Neural progenitor cell (in vitro differentiated cells): ENCODE data around the gene C7orf25. TPM values are rescaled to one million over a fixed set of nuclear protein-coding genes. Genes with fewer than 3 reads are reported as not detected.

ENCODE experiments used
- DNase-seq: peaks from one replicate; pipeline ENCODE4 v3.0.0-alpha.2; 2016; ENCODE audit warnings: low spot score
- H2AFZ ChIP-seq: fragments of 200-600 bp; sonication (generic); replicated peaks from 2 replicates; pipeline ENCODE4 v1.6.1; 2016; ENCODE audit warnings: antibody characterized with exemption
- H3F3A ChIP-seq: fragments of 200-600 bp; sonication (generic); 2 replicates; pipeline ENCODE4 v1.6.1; 2016; ENCODE audit warnings: antibody characterized with exemption, low read depth
- H3K27ac ChIP-seq: fragments of 200-600 bp; sonication (generic); 2 replicates; pipeline ENCODE4 v1.5.1; 2016; ENCODE audit warnings: mild to moderate bottlenecking
- H3K27me3 ChIP-seq: fragments of 200-600 bp; sonication (generic); 2 replicates; pipeline ENCODE4 v1.6.1; 2016; ENCODE audit warnings: mild to moderate bottlenecking, moderate library complexity
- H3K36me3 ChIP-seq: fragments of 200-600 bp; sonication (generic); 2 replicates; pipeline ENCODE4 v1.5.1; 2016
- H3K4me1 ChIP-seq: fragments of 200-600 bp; sonication (generic); 2 replicates; pipeline ENCODE4 v1.6.1; 2016; ENCODE audit warnings: mixed run types
- H3K4me2 ChIP-seq: fragments of 200-600 bp; sonication (generic); 2 replicates; pipeline ENCODE4 v1.6.1; 2016
- H3K4me3 ChIP-seq: fragments of 200-600 bp; sonication (generic); 2 replicates; pipeline ENCODE4 v1.5.1; 2016
- H3K79me2 ChIP-seq: fragments of 200-600 bp; sonication (generic); 2 replicates; pipeline ENCODE4 v1.6.1; 2016; ENCODE audit warnings: low read depth
- H3K9ac ChIP-seq: fragments of 200-600 bp; sonication (generic); 2 replicates; pipeline ENCODE4 v1.6.1; 2016
- H3K9me3 ChIP-seq: fragments of 200-600 bp; sonication (generic); 2 replicates; pipeline ENCODE4 v1.5.1; 2016; ENCODE audit warnings: low read depth
- H4K20me1 ChIP-seq: fragments of 200-600 bp; sonication (generic); 2 replicates; pipeline ENCODE4 v1.6.1; 2016; ENCODE audit warnings: low read depth
- H3K27ac Mint-ChIP-seq: 3 replicates; pipeline ENCODE4 v1.8.0; 2021; ENCODE audit warnings: mixed read lengths
- H3K27me3 Mint-ChIP-seq: 2 replicates; pipeline ENCODE4 v1.8.0; 2022; ENCODE audit warnings: low read depth, mild to moderate bottlenecking, inconsistent platforms, moderate library complexity, mixed read lengths; ENCODE audit not compliant: insufficient read depth
- H3K36me3 Mint-ChIP-seq: 3 replicates; pipeline ENCODE4 v1.8.0; 2021; ENCODE audit warnings: mixed read lengths
- H3K4me1 Mint-ChIP-seq: 3 replicates; pipeline ENCODE4 v1.8.0; 2021; ENCODE audit warnings: mixed read lengths
- H3K4me3 Mint-ChIP-seq: 3 replicates; pipeline ENCODE4 v1.8.0; 2021; ENCODE audit warnings: mild to moderate bottlenecking, moderate library complexity, mixed read lengths
- H3K9me3 Mint-ChIP-seq: 3 replicates; pipeline ENCODE4 v1.8.0; 2020; ENCODE audit warnings: mixed read lengths
- CTCF ChIP-seq: fragments of 200-600 bp; sonication (generic); IDR thresholded peaks from 2 replicates; pipeline ENCODE4 v1.5.1; 2017; ENCODE audit warnings: antibody characterized with exemption, mild to moderate bottlenecking
- EZH2 ChIP-seq: fragments of 200-600 bp; sonication (generic); IDR thresholded peaks from 2 replicates; pipeline ENCODE4 v1.6.1; 2017; ENCODE audit warnings: antibody characterized with exemption, mild to moderate bottlenecking, moderate library complexity
- EZH2phosphoT487 ChIP-seq: fragments of 200-600 bp; sonication (generic); IDR thresholded peaks from 2 replicates; pipeline ENCODE4 v1.6.1; 2017; ENCODE audit warnings: antibody characterized with exemption
- total RNA-seq: library from RNA; depleted of rRNA; stranded (reverse); fragments of >200 nt; gene quantifications from 2 replicates; pipeline ENCODE4 v1.2.3, GENCODE V29; 2015; ENCODE audit warnings: low replicate concordance

Gene C7orf25
- total RNA-seq, 1 donor from 2014 or later = 6.4 TPM

- Mint-ChIP-seq H3K27ac (no peak overlapping the region), H3K36me3 (no peaks in the 10 kb centered on the region), H3K9me3 (peaks cover 9% of the 10 kb centered on the region), H3K4me3 (no peak overlapping the region), H3K27me3 (no peaks in the 10 kb centered on the region), H3K4me1 (no peaks in the 10 kb centered on the region)
- Histone ChIP-seq H3K9ac (no peak overlapping the region), H3K36me3 (peaks cover 8% of the 10 kb centered on the region), H3F3A (no peaks in the 10 kb centered on the region), H3K4me3 (no peak overlapping the region), H4K20me1 (no peaks in the 10 kb centered on the region), H3K9me3 (peaks cover 16% of the 10 kb centered on the region), H3K27ac (no peak overlapping the region), H3K27me3 (no peaks in the 10 kb centered on the region), H2AFZ (no peak overlapping the region), H3K4me1 (no peaks in the 10 kb centered on the region), H3K79me2 (no peaks in the 10 kb centered on the region), H3K4me2 (no peak overlapping the region)
- no peak for DNase-seq
- no peak for TF ChIP-seq EZH2
- TF ChIP-seq CTCF = no peak
- no peak for TF ChIP-seq EZH2phosphoT487
These were observed 40.5 kb upstream of the C7orf25 start for GRCh38 chr7:42952328-42952727.

- no peak for DNase-seq
- no peak overlapping the region for H2AFZ ChIP-seq
- no peaks in the 10 kb centered on the region for H3F3A ChIP-seq
- no peak overlapping the region for H3K27ac ChIP-seq
- no peak overlapping the region for H3K4me2 ChIP-seq
- Mint-ChIP-seq H3K27me3 (no peaks in the 10 kb centered on the region), H3K9me3 (peaks cover 2% of the 10 kb centered on the region), H3K27ac (no peak overlapping the region), H3K4me1 (no peaks in the 10 kb centered on the region), H3K4me3 (no peak overlapping the region), H3K36me3 (no peaks in the 10 kb centered on the region)
- H3K79me2 ChIP-seq = no peaks in the 10 kb centered on the region
- no peaks in the 10 kb centered on the region for H3K36me3 ChIP-seq
- H3K4me1 ChIP-seq = no peaks in the 10 kb centered on the region
- no peaks in the 10 kb centered on the region for H3K27me3 ChIP-seq
- H3K4me3 ChIP-seq = no peak overlapping the region
- peaks cover under 1% of the 10 kb centered on the region for H3K9me3 ChIP-seq
- no peaks in the 10 kb centered on the region for H4K20me1 ChIP-seq
- TF ChIP-seq EZH2phosphoT487 (no peak), CTCF (no peak), EZH2 (no peak)
- H3K9ac ChIP-seq = no peak overlapping the region
These were observed 38.5 kb upstream of the C7orf25 start for GRCh38 chr7:42950417-42950816.

- Mint-ChIP-seq H3K27ac (no peak overlapping the region), H3K4me3 (no peak overlapping the region), H3K9me3 (no peaks in the 10 kb centered on the region), H3K36me3 (no peaks in the 10 kb centered on the region), H3K27me3 (no peaks in the 10 kb centered on the region), H3K4me1 (no peaks in the 10 kb centered on the region)
- no peaks in the 10 kb centered on the region for H4K20me1 ChIP-seq
- no peak for DNase-seq
- H3K36me3 ChIP-seq = no peaks in the 10 kb centered on the region
- no peak for TF ChIP-seq EZH2phosphoT487
- no peak for TF ChIP-seq CTCF
- TF ChIP-seq EZH2 = no peak
- no peaks in the 10 kb centered on the region for H3K9me3 ChIP-seq
- no peaks in the 10 kb centered on the region for H3K27me3 ChIP-seq
- H2AFZ ChIP-seq = no peak overlapping the region
- no peak overlapping the region for H3K27ac ChIP-seq
- H3K9ac ChIP-seq = no peak overlapping the region
- no peak overlapping the region for H3K4me3 ChIP-seq
- H3K4me2 ChIP-seq = no peak overlapping the region
- H3F3A ChIP-seq = no peaks in the 10 kb centered on the region
- no peaks in the 10 kb centered on the region for H3K4me1 ChIP-seq
- H3K79me2 ChIP-seq = no peaks in the 10 kb centered on the region
These were observed 35.7 kb upstream of the C7orf25 start for GRCh38 chr7:42947521-42947920.

- DNase-seq = no peak
- TF ChIP-seq EZH2 (no peak), EZH2phosphoT487 (no peak), CTCF (no peak)
- H2AFZ ChIP-seq = no peak overlapping the region
- H3K9me3 Mint-ChIP-seq = no peaks in the 10 kb centered on the region
- H3K27ac ChIP-seq = no peak overlapping the region
- H3K9me3 ChIP-seq = no peaks in the 10 kb centered on the region
- no peaks in the 10 kb centered on the region for H3K36me3 Mint-ChIP-seq
- no peaks in the 10 kb centered on the region for H3K79me2 ChIP-seq
- H3K36me3 ChIP-seq = no peaks in the 10 kb centered on the region
- no peak overlapping the region for H3K27ac Mint-ChIP-seq
- H3K9ac ChIP-seq = no peak overlapping the region
- no peak overlapping the region for H3K4me3 ChIP-seq
- H4K20me1 ChIP-seq = no peaks in the 10 kb centered on the region
- H3K4me1 Mint-ChIP-seq = peaks cover under 1% of the 10 kb centered on the region
- H3K27me3 ChIP-seq = no peaks in the 10 kb centered on the region
- no peak overlapping the region for H3K4me3 Mint-ChIP-seq
- no peak overlapping the region for H3K4me2 ChIP-seq
- H3F3A ChIP-seq = no peaks in the 10 kb centered on the region
- H3K4me1 ChIP-seq = peaks cover under 1% of the 10 kb centered on the region
- peaks cover 3% of the 10 kb centered on the region for H3K27me3 Mint-ChIP-seq
These were observed 34.7 kb upstream of the C7orf25 start for GRCh38 chr7:42946627-42946950.
